HL-60 (cell line): ENCODE results near the gene CBX5.

ENCODE experiments used
- CTCF ChIP-seq: IDR thresholded peaks from one replicate; pipeline ENCODE4 v1.5.1; 2011; ENCODE audit warnings: low read length, control low read depth, inconsistent platforms; ENCODE audit not compliant: insufficient read depth
- REST ChIP-seq: IDR thresholded peaks from 2 replicates; pipeline ENCODE4 v1.6.1; 2012; ENCODE audit warnings: low read depth; ENCODE audit not compliant: insufficient replicate concordance

GRCh38 chr12:54292083-54292930 lies 12.4 kb upstream of the CBX5 start:
- TF ChIP-seq CTCF (no peak), REST (no peak)
